CD4-positive, alpha-beta T cell treated with Interleukin-21 for 1 hour (primary cell): ENCODE results near the gene FRAT2.

Source experiments
- DNase-seq: peaks from one replicate; pipeline ENCODE4 v3.0.0-alpha.2; 2020

The FRAT2 gene

GRCh38 chr10:97323501-97323900 is 11.0 kb downstream of the FRAT2 start:
- no peak for DNase-seq

DNA sequence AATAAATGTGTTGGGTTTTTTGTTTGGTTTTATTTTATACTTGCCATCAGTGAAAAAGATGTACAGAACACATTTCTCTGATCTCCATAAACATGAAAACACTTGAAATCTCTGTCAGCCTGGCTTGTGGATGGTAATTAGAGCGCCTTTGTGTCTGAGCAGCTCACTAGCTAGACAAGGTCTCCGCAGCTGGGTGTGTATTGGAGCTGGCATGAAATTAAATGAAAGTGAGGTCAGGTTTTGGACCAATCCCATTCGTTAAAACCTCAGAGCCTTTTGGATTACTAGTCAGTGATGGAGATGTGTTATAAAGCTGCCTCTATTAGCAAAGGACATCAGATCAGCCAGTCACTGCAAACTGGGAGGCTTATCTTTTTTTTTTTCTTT is 12.7 kb downstream of the FRAT2 start:
- no peak for DNase-seq

GRCh38 chr10:97321032-97321803 is 13.3 kb downstream of the FRAT2 start:
- peak; percentile 7 for DNase-seq

- no peak for DNase-seq
Measured at GRCh38 chr10:97320480-97321031, 14.0 kb downstream of the FRAT2 start.

GRCh38 chr10:97319671-97320479 is 14.7 kb downstream of the FRAT2 start:
- DNase-seq: peak; percentile 71

DNA sequence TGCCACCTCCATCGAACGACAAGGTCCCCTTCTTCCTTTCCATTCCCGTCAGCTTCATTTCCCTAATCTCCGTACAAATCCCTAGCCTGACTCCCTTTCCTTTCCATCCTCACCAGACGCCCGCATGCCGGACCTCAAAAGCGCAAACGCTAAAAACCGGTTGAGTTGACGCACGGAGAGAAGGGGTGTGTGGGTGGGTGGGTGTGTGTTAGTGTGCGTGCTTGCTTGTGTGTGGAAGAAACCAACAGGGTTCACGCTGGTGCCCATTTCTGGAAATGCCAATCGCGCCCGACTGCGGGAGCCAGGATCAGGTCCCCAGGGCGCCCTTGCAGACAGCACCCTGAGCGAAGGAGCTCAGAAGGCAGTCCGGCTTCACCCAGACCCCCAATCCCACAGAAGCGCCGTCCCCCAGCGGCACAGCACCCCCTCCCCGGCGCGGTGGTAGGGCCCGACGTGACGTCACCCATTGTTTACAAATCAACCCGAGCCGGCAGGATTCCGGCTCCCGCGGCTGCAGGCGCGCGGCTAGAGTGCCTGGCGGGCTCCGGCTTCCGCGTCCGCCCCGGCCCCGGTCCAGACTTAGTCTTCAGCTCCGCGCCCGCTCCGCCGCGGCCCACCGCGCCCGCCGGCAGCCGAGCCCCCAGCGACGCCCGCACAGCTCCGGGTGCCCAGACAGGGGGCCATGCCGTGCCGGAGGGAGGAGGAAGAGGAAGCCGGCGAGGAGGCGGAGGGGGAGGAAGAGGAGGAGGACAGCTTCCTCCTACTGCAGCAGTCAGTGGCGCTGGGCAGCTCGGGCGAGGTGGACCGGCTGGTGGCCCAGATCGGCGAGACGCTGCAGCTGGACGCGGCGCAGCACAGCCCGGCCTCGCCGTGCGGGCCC is 15.5 kb downstream of the FRAT2 start, which contains the start of gene FRAT1:
TSS of gene FRAT1 (plus strand) at position 500 of the 880 bp plus-strand sequence. CDS start at position 683, 183 bp downstream.
- DNase-seq: peak; percentile 91

GRCh38 chr10:97314671-97315070 is 19.9 kb downstream of the FRAT2 start:
- DNase-seq: no peak

DNA sequence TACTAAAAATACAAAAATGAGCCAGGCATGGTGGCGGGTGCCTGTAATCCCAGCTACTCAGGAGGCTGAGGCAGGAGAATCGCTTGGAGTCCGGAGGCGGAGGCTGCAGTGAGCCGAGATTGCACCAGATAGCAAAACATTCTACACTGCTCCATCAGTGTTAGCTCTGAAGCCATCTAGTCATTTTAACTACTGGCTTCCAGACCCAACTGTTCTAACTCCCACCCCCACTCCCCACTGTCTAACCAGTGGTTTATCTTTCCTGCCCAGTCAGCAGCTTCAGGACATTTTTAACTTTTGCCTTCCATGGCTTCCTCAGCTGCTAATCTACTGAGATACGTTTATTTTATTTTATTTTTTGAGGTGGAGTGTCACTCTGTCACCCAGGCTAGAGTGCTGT is 21.6 kb downstream of the FRAT2 start:
- DNase-seq: no peak

- DNase-seq: no peak
Measured at GRCh38 chr10:97311111-97311626, 23.4 kb downstream of the FRAT2 start.

DNA sequence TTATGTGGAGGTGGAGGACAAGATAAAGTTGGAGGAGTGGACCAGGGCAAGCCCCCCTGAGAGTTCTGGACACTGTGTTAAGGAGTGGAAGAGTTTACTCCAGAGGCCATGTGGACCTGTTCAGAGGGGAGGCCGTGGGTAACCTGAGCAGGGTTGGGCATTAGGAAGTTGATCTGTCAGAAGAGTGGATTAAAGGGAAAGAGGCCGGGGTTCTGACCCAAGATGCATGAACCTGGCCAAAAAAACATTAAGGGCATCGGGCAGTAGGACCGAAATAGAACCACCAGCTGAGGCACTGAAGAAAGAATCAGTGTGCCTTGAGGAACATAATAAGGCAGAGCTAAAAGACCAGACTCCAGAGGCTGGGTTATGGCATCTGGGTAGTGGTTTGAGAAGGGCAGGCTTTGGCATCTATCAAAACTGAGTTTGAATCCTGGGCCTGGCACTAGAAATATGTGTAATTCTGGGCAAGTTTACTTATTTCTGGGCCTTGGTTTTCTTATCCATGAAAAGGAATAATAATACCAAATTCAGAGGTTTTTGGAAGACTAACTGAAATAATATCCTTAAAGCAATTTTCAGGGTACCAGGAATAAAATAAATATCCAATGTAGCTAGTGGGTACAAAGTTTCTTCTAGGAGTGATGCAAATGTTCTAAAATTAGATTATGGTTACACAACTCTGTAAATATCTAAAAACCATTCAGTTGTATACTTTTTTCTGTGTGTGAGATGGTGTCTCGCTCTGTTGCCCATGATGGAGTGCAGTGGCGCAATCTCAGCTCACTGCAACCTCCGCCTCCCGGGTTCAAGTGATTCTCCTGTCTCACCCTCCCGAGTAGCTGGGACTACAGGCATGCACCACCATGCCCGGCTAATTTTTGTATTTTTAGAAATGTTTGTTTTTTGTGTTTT is 26.4 kb downstream of the FRAT2 start:
- DNase-seq: no peak

DNA sequence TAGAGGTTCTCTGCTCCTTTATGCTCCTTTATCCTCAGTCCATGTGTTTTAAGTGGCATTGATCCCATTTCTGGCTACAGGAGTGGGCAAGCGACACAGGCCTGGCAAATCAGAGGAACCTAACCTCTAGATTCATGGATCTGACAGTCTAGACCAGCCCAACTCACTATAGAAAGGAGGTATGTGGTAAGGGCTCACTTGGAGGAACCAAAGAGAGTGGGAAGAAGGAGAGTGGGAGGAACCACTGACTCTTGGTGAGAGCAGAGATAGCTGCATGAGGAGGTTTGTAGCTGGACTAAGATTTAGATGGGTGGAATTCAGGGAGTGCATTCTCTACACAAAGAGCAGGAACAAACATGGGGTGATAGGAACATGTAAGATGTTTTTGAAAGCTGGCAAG is 27.1 kb downstream of the FRAT2 start:
- no peak for DNase-seq

DNA sequence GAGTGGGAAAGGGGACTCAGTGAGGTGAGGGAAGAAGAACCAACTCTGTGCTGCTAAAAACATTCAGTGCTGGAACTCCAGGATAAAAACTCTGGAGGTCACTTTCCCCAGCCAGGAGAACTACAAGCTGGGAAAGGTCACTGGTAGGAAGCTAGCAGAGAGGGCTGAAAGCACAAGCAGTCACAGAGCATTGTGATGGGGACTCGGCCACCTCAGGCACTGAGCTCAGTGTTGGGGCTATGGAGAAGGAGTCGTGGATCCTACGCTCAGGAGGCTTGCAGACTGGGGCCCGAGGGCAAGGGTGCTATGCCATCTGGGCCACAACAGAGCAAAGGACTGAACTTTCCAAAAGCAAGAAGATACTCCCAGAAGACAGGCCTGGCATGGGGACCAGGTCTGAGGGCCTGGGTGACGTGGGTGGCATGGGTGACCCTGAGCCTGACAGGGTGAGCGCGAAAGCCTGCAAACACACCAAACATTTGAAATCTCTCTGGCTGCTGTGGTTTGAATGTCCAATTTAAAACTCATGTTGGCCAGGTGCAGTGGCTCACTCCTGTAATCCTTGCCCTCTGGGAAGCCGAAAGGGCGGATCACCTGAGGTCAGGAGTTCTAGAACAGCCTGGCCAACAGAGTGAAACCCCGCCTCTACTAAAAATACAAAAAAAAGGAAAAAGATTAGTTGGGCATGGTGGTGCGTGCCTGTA is 32.3 kb downstream of the FRAT2 start:
- DNase-seq: no peak

DNA sequence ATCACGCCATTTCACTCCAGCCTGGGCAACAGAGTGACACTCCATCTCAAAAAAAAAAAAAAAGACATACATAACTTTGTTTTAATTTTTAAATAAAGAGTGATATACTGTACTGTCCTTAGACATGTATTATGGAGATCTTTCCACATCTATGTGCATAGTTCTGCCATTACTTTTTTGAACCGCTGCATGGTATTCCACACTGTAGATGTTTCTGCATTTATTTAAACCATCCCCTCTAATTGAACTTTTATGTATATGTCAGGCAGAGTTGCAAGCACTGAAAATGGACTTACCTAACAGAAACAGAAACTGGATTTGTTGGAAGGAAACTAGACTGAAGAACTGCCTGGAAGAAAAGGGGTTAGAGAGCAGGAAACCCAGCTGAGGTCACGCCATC is 33.5 kb downstream of the FRAT2 start:
- no peak for DNase-seq

DNA sequence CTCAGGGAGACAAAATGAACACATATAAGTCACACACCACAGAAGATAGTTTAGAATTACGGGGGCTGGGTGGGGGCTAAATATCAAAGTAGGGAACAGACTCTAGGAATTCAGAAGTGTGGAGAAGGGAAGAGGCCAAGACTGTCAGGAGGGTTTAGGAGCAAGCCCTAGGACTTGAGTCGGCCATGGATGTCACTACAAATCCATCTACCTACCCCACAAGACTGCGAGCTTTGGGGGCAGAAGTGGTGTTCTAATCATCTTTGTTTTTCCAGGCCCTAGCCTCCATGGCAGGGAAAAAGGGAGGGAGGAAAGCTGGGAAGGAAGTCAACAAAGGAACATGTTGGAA is 36.3 kb downstream of the FRAT2 start:
- no peak for DNase-seq

GRCh38 chr10:97297556-97298222 is 36.8 kb downstream of the FRAT2 start:
- DNase-seq: no peak

DNA sequence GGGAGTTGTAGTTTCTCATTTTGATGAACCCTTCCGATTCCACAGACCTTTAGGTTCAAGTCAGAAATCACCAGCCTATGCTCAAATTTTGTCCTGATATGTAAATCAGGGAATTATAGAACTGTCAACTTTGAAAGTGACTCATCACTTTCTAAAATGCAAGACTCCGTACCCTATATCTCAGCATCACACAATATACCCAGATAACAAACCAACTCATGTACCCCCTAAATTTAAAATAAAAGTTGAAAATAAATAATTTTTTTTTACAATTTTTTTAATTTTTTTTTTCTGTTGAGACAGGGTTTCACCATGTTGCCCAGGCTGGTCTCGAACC is 41.7 kb downstream of the FRAT2 start:
- DNase-seq: no peak

DNA sequence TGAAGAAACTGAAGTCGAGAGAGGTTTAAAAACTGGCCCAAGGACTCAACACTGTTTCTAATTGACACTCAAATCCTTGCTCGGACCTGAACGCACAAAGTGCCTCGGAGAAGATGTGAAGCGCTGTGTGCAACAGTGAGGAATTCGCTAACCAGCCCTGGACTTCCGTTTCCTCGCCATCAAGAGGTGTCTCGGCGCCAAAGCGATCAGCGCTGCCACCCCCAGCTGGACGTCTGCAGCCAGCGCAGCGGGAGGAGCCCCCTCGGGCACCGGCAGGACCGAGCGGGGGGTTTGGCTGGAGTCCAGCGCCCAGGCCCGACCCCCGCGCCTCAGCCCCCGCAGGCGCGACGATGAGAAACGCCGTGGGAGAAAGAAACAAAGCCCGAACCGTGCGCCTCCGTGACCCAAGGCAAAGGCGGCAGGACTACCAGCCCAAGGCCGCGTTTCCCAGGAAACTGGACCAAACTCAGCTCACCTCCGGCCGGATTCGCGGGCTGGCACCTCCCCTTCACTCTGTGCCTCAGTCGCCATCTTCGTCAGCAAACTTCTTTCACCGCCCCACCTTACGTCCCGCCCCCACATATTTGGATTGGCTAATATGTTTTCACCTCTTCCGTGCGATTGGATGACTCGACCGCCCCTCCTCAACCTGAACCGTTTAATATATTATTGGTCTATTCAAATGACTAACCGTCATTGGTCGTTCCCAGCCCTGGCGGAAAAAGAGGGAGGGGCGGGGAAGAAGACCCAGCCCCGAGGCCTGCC is 42.2 kb downstream of the FRAT2 start, which contains the start of gene ARHGAP19:
TSS of gene ARHGAP19 (minus strand) at position 541 of the 765 bp plus-strand sequence. CDS start at position 531, 10 bp downstream.
- peak; percentile 97 for DNase-seq

DNA sequence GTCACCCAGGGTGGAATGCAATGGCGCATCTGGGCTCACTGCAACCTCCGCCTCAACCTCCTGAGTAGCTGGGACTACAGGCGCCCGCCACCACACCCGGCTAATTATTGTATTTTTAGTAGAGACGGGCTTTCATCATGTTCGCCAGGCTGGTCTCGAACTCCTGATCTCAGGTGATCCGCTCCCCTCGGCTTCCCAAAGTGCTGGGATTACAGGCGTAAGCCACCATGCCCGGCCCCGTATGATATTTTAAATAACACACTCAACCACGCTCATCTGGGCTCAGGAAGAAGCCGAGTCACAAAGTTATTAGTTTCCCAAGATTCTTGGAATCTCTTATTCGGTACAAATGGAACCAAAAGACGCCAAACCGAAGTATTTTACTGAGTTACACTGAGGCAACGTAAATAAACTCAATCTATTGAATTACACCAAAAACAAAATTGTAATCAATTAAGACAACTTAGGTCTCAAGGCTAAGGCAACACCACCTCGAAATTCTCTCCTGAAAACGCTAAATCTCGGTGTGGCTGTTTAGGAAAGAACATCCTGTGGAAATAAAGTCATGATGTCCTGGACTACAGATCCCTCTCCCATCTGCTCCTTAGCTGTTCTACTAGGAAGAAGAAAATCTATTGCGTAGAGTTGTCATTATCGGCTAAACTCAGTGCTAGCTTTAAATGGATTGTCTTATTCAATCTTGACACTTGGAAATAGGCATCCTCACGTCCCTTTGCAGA is 43.0 kb downstream of the FRAT2 start:
- DNase-seq: no peak
